Left ventricle myocardium inferior (tissue), 1 donor: Measurements from ENCODE around the gene ADARB1. TPM values are rescaled to one million over a fixed set of nuclear protein-coding genes. Genes with fewer than 3 reads are reported as not detected.

Experiments
- DNase-seq: peaks from one replicate; pipeline ENCODE4 v3.0.0-alpha.2; 2020
- H3K27ac ChIP-seq: fragments of 200-600 bp; replicated peaks from 2 replicates; pipeline ENCODE4 v1.8.0; 2021
- H3K27me3 ChIP-seq: fragments of 200-600 bp; 2 replicates; pipeline ENCODE4 v1.8.0; 2021; ENCODE audit warnings: low read depth
- H3K36me3 ChIP-seq: fragments of 200-600 bp; 2 replicates; pipeline ENCODE4 v1.8.0; 2021
- H3K4me1 ChIP-seq: fragments of 200-600 bp; 2 replicates; pipeline ENCODE4 v1.8.0; 2021
- H3K4me3 ChIP-seq: fragments of 200-600 bp; 2 replicates; pipeline ENCODE4 v1.8.0; 2021; ENCODE audit warnings: mild to moderate bottlenecking, moderate library complexity
- H3K9me3 ChIP-seq: fragments of 200-600 bp; replicated peaks from 2 replicates; pipeline ENCODE4 v1.8.0; 2021
- CTCF ChIP-seq: fragments of 200-600 bp; IDR thresholded peaks from 2 replicates; pipeline ENCODE4 v1.8.0; 2021; ENCODE audit warnings: antibody characterized with exemption, mild to moderate bottlenecking, borderline replicate concordance
- intact Hi-C: fragments of 100-400 bp; cut with micrococcal nuclease; formaldehyde crosslinking; loops from one replicate; pipeline ENCODE4 v1.11.0; 2022
- total RNA-seq: library from RNA; stranded (reverse); fragmentation: NEBNext Ultra II Directional; extraction: Animal tissue kit (Norgen Biotek cat#: 25700); gene quantifications from one replicate; pipeline ENCODE4 v1.2.1, GENCODE V29; 2021
- donor health status: DM: no; HTN: yes; CAD: no; lungs with severe emphysema.

Gene ADARB1
- total RNA-seq, 1 donor from 2014 or later: 15.5 TPM

GRCh38 chr21:45096217-45096616 is 21.8 kb downstream of the ADARB1 start:
- intact Hi-C loops: no loop called here
- H3K4me1 ChIP-seq: peaks cover 87% of the 10 kb centered on the region

DNA sequence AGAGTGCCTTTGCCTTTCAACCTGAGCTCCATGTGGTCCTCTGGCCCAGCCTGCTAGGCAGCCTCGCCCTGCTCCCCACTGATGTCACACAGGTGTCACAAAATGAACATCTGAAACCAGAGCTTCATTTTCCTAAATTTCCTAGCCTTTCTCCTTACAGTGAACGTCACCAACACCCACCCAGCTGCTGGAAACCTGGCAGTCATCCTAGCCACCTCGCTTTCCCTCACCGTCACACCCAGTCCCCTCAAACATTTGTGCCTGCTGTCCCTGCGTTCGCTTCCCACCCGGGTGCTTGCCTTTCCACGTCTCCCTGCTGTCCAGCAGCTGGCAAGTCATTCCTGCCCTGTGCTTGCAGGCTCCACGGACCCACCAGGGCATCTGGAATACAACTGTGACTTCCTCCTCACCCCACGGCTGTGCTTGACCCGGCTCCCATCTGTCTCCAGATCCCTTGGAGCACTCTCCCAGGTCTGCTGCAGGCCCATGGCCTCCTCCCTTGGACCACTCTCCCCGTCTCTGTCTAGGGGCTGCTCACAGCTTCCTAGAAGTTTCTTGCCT is 23.5 kb downstream of the ADARB1 start:
- intact Hi-C loops: no loop called here
- TF ChIP-seq CTCF: no peak
- peak overlapping the region; percentile 8 for H3K27ac ChIP-seq
- DNase-seq: no peak
- H3K27me3 ChIP-seq: no peaks in the 10 kb centered on the region
- H3K4me3 ChIP-seq: no peak overlapping the region
- H3K9me3 ChIP-seq: no peaks in the 10 kb centered on the region
- H3K4me1 ChIP-seq: peaks cover 87% of the 10 kb centered on the region
- H3K36me3 ChIP-seq: no peaks in the 10 kb centered on the region

More at GRCh38 chr21:45096217-45096616, 21.8 kb downstream of the ADARB1 start:
- no peaks in the 10 kb centered on the region for H3K36me3 ChIP-seq
- TF ChIP-seq CTCF: no peak
- no peaks in the 10 kb centered on the region for H3K9me3 ChIP-seq
- H3K4me3 ChIP-seq: peak overlapping the region; percentile 17
- no peak for DNase-seq
- peak overlapping the region; percentile 90 for H3K27ac ChIP-seq
- no peaks in the 10 kb centered on the region for H3K27me3 ChIP-seq

DNA sequence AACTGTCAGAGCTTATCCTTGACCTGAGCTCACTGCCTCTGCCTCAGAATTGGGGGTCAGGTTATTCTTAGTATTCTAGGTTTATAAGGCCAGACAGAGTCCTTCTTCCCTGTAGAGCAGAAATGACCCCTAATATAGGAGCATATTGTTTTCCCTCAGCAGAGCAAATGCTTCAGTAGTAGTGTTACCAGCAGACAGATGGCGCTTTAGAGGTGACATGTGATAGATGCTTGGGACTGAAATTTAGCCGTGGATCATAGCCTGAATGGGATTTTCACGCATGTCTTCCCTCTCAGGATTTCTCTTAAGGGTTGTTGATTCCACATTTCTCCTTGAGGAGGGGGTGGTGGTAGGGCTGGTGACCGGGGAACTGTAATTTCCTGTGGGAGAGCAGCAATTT is 24.5 kb downstream of the ADARB1 start:
- H3K36me3 ChIP-seq: no peaks in the 10 kb centered on the region
- no peaks in the 10 kb centered on the region for H3K27me3 ChIP-seq
- peaks cover 87% of the 10 kb centered on the region for H3K4me1 ChIP-seq
- intact Hi-C loops: no loop called here
- no peak for DNase-seq
- peak; percentile 58 for TF ChIP-seq CTCF
- H3K4me3 ChIP-seq: no peak overlapping the region
- H3K27ac ChIP-seq: no peak overlapping the region
- H3K9me3 ChIP-seq: no peaks in the 10 kb centered on the region

- no peak for DNase-seq
- no peak for TF ChIP-seq CTCF
- no peaks in the 10 kb centered on the region for H3K9me3 ChIP-seq
- H3K4me3 ChIP-seq: no peak overlapping the region
- no peaks in the 10 kb centered on the region for H3K36me3 ChIP-seq
- intact Hi-C loops: no loop called here
- H3K27me3 ChIP-seq: no peaks in the 10 kb centered on the region
- no peak overlapping the region for H3K27ac ChIP-seq
- peaks cover 87% of the 10 kb centered on the region for H3K4me1 ChIP-seq
Measured at GRCh38 chr21:45099571-45099970, 25.2 kb downstream of the ADARB1 start.

DNA sequence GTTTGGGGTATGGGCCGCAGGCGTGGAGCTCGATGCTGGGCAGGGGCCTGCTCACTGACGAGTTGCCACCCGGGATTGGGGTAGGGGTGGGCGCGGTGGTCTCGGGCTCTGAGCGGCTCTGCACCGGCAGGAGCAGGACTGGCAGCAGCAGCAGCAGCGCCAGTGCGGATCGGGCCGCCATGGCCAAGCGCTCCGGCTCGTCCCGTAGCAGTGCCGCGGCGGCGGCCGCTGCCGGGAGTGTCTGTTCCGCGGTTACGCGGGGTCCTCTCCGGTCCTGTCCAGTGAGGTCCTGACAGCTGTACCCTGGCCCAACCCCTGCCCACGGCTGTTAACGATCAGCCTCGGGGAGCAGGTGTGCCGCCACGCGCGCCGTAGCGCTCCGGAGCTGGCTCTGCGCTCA is 26.5 kb downstream of the ADARB1 start:
- no peak overlapping the region for H3K4me3 ChIP-seq
- no peak for TF ChIP-seq CTCF
- H3K27me3 ChIP-seq: no peaks in the 10 kb centered on the region
- no peak for DNase-seq
- H3K9me3 ChIP-seq: no peaks in the 10 kb centered on the region
- intact Hi-C loops: no loop called here
- peaks cover 86% of the 10 kb centered on the region for H3K4me1 ChIP-seq
- no peak overlapping the region for H3K27ac ChIP-seq
- H3K36me3 ChIP-seq: no peaks in the 10 kb centered on the region
